Stimulated activated CD8-positive, alpha-beta memory T cell treated with anti-CD3 and anti-CD28 coated beads, Interleukin-15, amount 100 ng/mL, for 4 hours (primary cell): Measurements from ENCODE around the gene TMEM94.
"Not testable (repeated sequence)": the region's sequence is repeated elsewhere in the genome, so short reads cannot be mapped to it uniquely, and the experiment has no call there.

ENCODE experiments used
- DNase-seq, 2 donors: peaks; one replicate each; pipeline ENCODE4 v3.0.0-alpha.2; 2020; ENCODE audit warnings: low read depth in 2 of 2

The TMEM94 gene

DNA sequence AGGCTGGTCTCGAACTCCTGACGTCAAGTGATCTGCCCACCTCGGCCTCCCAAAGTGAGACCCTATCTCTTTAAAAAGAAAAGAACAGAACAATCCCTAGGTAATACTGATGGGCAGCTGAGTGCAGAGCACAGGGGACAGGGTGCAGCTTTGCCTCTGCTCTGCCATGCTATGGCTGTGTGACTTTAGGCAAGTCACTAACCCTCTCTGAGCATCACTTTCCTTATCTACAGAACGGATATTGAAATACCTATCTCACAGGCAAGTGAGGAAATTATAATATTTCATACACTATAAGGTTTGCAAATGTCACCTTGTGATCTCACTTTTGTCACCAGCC is 54.8 kb downstream of the TMEM94 start:
- DNase-seq: no peak

DNA sequence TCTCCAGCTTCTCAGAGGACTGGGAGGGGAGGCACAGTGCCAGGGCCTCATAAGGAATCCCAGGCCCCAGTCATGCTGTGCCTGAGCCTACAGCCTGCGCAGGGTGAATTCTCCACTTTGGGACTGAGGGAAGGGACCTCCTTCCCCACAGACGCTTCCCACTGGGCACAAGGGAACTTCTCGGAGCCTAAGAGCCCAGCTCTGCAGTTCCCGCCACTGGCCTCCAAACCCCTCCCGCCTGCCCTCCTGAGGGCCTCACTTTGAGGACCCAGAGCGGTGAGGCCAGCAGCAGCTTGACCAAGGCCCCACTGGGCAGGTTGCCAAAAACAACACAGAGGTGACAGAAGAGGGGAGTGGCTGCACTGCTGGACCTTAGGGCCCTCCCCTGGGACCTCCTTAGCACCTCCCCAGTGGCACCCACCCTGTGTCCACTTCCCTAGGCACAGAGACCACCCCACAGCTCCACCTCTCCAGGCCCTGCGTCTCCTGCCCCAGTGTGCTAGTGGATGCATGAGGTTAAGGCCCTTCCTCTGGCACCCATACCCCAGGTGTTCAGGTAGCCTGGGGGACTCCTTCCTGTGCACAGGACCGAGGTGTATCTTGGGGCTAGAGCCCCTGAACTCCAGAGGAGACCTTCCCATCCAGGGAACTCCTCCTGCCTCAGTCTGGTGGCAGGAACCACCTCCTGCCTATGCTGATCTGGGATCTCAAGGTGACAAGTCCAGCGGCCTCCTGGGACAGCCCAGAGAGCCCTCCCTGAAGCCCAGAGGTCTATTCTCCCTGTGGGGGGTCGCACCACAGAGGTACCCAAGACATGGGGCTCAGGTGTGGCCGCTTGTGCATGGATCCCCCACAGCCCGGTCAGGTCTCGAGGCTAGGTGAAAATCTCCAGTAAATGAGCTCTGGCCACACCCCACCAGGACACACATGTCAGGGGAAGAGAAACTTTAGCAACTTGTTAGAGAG is 55.5 kb downstream of the TMEM94 start:
- DNase-seq: no peak

DNA sequence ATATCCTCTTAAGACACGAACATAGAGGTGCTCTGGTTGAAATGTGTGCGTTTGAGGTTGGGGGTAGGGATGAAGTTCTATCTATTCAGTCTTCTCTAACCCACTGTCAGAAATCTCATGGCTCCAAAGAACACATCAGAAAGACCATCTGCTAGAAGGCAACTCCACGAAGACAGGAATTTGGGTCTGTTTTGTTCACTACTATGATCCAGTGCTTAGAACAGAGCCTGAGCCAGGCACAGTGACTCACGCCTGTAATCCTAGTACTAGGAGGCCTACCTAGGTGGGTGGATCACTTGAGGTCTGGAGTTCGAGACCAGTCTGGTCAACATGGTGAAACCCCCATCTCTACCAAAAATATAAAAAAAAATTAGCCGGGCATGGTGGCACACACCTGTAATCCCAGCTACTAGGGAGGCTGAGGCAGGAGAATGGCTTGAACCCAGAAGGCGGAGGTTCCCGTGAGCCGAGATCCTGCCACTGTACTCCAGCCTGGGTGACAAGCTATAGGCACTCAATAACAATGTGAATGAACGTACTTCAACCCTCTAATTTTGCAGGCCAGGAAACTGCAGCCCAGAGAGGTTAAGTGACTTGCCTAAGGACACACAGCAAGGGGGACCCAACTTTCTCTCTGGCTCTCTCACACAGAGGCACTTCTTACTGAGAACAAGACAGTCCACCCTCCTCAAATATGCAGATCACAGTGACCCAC is 56.6 kb downstream of the TMEM94 start:
- no peak for DNase-seq

DNA sequence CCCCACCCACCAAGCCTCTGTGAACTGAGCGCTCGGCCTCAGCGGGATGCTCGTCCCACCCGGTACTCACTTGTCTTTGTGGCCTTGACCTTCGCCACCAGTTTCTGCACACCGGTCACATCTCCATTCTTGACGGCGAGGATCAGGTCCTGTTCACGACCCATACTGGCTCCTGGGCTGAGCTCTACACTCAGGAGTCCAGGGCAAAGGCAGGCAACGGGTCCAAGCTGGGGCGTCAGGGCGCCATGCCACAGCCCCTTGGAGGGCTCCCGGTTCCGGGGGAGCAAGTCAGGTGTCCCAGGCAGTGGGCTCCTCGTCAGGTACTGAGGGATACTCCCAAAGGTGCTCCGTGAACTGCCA is 57.2 kb downstream of the TMEM94 start:
- DNase-seq: no peak

DNA sequence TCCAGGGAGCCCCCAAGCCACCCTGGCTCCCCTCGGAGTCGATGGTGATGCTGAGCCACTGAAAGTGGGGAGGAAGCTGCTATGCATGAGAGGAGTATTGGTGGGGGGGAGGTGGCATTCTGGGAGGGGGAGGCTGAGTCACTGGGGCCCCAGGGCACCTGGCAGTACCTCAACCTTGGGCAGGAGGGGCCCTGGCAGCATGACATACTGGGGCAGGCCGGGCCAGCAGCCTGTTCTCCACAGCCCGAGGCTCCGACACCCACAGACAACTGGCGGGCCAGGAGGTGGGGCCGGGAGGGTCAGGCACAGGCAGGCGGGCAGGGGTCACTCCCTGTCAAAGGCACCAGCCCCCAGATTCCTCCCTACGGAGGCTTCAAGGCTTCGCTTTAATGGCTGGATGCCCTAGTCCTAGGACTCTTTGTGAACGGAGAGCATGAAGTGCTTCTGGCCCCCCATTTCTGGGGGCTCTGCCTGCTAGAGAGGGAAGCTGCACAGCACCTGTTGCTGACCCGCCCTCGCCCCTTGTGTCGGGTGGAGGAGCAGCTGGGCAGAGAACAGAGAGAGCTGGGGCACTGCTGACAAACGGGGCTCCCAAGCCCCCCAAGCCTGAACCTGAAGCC is 58.0 kb downstream of the TMEM94 start:
- DNase-seq: no peak

DNA sequence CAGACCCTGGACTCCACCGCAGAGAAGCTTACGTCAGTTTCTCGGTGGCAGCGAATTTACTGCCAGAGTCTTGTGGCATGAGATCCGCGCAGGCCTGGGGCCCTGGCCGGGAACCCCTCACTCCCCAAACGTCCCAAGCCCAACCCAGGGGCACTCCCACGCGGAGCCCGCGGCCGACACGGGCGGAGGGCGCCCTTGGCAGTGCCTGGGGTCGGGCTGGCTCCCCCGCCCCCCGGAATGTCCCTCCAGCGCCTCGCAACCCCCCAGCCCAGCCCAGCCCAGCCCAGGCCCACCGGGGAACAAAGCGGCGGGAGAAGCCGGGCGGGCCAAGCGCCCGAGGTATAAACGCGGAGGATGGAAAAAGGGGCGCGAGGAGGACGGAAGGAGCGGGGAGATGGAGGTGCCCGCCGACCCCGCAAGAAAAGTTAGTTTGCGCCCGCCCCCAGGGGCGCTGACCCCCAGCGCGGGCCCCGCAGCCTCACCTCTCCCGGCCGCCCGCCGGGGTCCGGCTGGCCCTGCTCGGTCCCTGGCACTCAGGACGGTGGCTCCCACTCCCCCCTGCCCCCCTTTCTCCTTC is 58.6 kb downstream of the TMEM94 start:
- DNase-seq: no peak

DNA sequence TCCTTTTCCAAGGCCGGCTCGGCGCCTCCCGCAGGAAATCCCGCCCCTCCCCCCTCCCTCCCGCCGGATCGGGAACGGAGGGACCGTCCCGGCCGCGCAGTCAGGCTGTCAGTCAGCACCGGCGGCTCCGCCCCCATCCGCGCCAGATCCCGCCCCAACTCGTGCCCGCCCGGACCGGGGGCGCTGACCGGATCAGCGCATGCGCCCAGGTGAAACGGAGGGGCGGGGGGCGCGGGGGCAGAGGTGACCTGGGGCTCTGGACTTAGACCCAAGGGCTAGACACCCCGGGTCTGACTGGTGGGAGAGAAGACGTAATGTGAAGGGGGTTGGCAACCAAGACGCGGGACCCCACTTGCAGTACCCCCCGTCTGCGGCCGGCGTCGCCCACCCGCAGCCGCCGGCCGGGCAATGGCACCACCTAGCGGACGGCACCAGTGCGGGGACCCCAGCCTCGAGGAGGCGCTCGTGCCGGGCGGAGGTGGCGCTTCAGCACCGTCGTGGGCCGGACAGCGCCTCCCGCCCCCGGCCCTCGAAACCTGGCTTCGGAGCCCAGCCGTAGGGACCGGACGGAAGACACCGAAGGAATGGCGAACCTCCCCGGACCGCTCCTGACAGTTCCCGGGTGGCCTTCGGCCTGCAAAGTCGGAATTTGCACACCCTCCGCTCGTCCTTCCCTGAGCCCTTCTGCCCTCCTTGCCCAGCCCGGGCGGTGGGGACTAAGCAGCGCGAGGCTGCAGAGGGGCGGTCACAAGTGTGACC is 59.2 kb downstream of the TMEM94 start, which contains the start of gene CASKIN2:
Gene CASKIN2, minus strand, starts transcription at position 42 of the 759 bp plus-strand sequence. CDS start 1,733 bp downstream, outside the sequence.
- DNase-seq: peak; percentile 58 to 62

DNA sequence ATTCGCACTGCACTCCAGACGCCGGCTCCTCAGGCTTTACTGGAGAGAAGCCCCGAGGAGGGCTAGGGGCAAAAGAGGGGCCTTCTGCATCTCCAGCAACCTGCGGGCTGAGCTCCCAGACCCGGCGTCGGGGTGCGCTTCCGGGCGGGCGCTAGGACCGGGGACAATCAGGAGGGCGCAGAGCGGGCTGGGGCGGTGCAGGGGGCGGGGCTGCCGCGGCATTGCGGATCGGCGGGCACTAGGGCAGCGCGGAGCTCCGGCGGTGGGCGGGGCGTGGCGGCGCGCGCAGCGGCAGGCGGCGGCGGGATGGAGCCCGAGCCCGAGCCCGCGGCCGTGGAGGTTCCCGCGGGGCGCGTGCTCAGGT is 59.8 kb downstream of the TMEM94 start, which contains the start of gene TSEN54:
Gene TSEN54, plus strand, starts transcription at position 274 of the 364 bp plus-strand sequence. Its CDS starts 33 bp downstream, at position 307.
- DNase-seq: peak; percentile 86 to 90

DNA sequence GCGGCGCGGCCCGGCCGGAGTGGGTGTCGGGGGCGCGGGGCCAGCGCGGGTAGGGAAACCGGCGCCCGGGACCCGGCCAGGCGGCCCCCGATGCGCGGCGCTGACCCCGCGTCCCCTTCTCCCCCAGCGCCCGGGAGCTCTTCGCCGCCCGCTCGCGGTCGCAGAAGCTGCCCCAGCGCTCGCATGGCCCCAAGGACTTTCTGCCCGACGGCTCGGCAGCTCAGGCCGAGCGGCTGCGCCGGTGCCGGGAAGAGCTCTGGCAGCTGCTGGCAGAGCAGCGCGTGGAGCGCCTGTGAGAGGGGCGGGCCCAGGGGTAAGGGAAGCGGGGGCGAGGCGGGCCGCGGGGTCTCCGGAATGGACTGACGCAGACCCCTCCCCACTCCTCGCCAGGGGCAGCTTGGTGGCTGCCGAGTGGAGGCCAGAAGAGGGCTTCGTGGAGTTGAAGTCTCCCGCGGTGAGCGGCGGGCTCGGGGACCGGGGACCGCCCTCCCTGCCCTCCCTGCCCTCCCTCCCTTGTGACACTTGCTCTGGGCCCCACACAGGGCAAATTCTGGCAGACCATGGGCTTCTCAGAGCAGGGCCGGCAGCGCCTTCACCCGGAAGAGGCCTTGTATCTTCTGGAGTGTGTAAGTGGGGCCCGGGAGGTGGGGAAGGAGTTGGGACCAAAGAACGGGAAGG is 60.3 kb downstream of the TMEM94 start:
- DNase-seq: no peak

DNA sequence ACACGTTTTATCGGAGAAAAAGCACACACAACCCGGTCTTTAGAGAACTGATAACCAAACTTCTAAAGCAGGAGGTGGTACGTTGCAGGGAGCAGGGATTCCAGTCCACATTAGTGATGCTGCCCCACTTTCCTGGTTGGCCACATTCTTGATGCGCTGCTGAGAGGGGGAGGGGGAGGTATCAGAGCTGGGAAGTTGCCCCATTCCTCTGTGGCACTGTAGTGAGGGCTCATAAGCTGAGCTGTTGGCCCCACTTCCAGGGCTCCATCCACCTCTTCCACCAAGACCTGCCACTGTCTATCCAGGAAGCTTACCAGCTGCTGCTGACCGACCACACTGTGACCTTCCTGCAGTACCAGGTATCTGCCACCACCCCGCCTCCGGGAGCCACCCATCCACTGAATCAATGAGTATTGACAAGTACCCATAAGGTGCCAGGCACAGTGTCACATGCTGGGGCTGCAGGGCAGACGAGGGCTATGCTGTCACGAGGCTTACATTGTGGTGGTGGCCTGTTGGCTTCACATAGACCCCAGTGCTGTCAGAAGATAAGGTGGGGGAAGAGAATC is 60.9 kb downstream of the TMEM94 start:
- no peak for DNase-seq

DNA sequence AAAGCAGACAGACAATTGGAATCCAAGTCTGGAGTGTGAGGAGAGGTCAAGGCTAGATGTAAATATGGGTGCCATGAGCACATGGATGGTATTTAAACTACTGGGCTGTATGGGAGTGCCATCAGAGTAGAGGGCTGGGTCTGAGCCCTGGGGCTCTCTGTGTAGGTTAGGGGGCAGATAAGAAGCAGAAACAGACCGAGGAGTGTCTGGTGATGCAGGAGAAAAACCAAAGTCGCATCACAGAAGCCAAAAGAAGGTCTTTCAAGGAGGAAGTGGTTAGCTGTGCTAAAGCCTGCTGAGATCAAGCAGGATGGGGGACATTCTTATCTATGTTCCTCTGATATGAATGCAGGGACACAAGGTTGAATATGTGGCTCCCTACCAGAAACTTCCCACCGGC is 61.8 kb downstream of the TMEM94 start:
- DNase-seq: no peak

DNA sequence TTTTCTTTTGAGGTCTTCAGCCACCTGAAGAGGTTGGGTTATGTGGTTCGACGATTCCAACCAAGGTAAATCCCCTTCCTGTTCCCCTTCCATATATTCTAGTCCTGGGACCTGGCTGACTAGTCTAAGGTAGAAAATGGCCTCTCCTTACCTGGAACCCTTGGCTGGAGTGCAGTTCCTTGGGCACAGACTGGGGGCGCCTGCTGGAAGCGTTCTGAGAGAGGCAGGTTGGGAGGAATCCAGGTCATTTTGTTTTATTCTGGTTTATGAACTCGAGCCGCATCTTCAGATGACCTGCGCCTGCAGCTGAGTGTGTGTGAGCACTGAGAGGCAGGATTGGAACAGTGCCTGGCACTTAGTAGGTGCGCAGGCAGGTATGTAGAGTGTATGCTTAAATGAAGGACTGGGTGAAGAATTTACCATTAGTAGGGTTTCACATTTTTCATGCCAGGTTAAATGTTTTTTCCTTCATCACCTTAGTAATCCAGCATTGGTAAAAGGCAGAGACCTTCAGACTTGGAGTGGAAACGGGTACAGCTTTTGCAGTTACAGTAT is 62.6 kb downstream of the TMEM94 start:
- DNase-seq: no peak

DNA sequence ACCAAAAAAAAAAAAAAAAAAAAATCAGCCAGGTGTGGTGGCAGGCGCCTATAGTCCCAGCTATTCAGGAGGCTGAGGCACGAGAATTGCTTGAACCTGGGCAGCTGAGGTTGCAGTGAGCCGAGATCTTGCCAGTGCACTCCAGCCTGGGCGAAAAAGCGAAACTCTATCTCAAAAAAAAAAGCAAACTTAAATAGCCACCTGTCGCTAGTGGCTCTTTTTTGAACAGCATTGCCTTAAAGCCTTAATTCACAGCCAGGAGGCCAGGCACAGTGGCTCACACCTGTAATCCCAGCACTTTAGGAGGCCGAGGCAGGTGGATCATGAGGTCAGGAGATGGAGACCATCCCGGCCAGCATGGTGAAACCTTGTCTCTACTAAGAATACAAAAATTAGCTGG is 64.0 kb downstream of the TMEM94 start:
- DNase-seq: not testable (repeated sequence)

DNA sequence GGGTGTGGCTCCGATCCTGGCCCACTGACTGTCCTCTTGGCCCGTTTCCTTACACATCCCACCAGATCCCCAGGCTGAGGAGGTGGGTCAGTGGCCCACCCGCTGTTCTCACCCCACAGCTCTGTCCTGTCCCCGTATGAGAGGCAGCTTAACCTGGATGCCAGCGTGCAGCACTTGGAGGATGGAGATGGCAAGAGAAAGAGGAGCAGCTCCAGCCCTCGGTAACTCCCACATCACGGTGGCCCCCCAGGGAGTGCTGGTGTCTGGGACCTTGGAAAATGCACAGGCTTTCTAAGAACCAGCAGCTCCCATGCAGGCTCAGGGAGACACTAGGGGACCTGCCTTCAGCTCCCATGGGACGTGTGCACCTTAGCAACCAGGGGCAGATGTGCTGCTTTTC is 64.9 kb downstream of the TMEM94 start:
- DNase-seq: no peak

DNA sequence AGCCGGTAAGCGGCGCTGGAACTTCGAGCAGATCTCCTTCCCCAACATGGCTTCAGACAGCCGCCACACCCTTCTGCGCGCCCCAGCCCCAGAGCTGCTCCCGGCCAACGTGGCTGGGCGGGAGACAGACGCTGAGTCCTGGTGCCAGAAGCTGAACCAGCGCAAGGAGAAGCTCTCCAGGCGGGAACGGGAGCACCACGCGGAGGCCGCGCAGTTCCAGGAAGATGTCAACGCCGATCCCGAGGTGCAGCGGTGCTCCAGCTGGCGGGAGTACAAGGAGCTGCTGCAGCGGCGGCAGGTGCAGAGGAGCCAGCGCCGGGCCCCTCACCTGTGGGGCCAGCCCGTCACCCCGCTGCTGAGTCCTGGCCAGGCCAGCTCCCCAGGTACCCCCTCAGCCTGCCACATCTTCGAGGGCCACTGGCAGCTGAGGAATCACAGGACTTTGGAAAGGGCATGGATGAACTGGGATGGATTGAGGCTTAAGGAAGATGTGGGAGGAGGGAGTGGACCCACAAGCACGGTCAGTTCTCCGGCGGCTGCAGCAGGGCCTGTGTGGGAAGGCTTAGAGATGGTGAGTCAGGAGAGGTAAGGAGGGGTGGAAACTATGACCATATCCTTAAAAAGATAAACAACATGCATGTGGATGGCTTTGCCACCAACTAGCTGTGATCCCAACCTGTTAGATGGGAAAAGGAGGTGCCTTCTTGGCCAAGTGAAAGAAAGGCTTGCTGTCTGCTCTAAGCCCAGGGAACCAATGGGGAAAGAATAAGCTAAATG is 65.7 kb downstream of the TMEM94 start:
- no peak for DNase-seq

DNA sequence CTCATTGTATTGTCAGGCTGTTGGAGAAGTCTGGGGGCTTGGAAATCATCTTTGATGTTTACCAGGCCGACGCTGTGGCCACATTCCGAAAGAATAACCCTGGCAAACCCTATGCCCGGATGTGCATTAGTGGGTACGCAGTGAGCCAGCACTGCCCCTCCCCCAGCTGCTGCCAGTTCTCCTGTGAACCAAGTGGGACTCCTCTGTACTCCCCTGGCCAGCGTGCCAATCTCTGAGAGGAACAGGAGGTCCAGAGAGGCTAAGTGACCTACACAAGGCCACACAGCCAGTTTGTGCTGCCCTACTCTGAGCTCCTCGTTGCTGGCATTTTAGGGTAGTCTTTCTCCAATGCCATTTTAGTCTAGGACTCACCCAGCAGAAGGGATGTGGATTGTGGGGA is 67.2 kb downstream of the TMEM94 start:
- no peak for DNase-seq

DNA sequence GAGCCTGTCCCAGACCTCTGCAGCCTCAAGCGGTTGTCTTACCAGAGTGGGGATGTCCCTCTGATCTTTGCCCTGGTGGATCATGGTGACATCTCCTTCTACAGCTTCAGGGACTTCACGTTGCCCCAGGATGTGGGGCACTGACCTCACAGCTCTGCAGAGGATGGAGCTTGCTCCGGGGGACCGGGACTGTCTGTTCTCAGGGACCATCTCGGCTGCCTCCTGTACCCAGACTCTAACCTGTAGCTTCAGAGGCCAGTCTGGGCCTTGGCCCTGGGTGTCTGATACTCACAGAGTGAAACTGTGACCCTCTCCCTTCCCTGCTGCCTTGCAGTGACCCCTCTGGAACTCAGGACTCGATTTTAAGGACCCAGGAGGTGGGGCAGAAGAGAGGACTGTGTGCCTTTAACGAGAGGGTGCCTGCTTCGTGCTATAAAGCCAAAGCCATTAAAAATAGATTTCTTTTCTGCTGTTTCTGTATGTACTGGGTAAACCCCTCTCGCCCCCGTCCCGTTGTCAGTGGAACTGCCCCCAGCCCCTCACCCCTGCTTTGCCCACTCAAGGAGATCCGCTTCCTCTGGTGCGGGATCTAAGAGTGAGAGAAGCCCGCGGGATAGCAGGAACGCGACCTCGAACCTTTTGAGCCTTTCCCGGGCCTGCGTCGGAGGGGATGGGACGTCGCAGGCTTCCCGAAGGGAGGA is 68.0 kb downstream of the TMEM94 start:
- DNase-seq: no peak

DNA sequence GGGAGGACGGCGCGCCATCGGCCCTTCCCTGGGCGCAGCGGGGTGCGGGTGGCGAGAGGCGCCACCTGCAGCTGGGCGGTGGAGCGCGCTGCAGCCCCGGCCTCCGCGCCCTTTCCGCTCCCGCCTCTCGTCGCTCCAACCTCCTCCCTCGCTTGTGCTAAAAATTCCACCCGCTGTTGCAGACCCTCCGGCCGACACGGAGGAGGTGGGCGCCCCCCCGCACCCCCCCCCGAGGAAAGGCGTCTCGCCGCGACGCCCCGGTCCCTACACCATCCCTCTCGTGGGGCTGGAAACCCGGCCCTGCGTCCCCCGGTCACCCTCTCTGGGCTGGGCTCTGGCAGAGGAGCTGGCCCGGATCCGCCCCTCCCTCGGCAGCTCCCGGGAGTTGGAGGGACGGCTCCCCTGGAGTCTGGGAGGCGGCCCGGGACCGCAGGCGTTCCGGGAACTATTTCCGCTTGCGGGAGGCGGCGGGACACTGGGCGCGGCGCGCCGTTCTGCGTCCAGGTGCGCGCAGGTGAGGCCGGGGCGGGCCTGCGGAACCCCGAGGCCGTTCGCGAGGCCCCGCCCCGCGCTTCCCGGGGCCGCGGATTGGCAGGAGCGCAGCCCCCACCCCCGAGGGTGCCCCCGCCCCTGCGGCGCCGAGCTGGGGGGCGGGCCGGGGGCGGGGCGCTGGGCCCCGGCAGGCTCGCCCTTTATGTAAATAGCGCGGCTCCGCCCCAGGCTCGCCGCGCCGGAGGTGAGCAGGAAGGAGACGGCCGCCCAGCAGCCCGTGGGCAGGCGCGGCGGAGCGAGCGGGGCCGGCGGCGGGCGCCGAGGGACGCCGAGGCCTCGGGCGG is 68.8 kb downstream of the TMEM94 start, which contains the start of gene LLGL2:
Gene LLGL2, plus strand, starts transcription at position 728 of the 836 bp plus-strand sequence. CDS start 17,730 bp downstream, outside the sequence.
- peak; percentile 61 to 77 for DNase-seq
